Gastroesophageal sphincter (tissue), 3 donors: ENCODE measurements around the gene BCLAF1.

Experiments
- CTCF ChIP-seq, 4 experiments: fragments of 200-600 bp in 2 of 4; fragments of 450-650 bp in 2 of 4; sonication (generic) in 1 of 4; IDR thresholded peaks; one replicate each; pipeline ENCODE4 v1.5.1; 2017 to 2019; ENCODE audit warnings: antibody characterized with exemption in 4 of 4, mild to moderate bottlenecking in 2 of 4, moderate library complexity in 2 of 4
- POLR2AphosphoS5 ChIP-seq: sonication (generic); formaldehyde crosslinking; IDR thresholded peaks from one replicate; pipeline ENCODE4 v1.6.1; 2017; ENCODE audit warnings: antibody characterized with exemption

- TF ChIP-seq CTCF (IDR thresholded peaks at IDR 0.05) = no peak
- TF ChIP-seq POLR2AphosphoS5 = no peak
Measured at GRCh38 chr6:136230219-136230853, 59.3 kb downstream of the BCLAF1 start.
